Measurements from ENCODE around the gene CES3. TPM values are rescaled to one million over a fixed set of nuclear protein-coding genes. Genes with fewer than 3 reads are reported as not detected.
"Not testable (repeated sequence)": the region's sequence is repeated elsewhere in the genome, so short reads cannot be mapped to it uniquely, and the experiment has no call there.

CES3 gene
- total RNA-seq, 1 donor from 2014 or later: not detected

DNA sequence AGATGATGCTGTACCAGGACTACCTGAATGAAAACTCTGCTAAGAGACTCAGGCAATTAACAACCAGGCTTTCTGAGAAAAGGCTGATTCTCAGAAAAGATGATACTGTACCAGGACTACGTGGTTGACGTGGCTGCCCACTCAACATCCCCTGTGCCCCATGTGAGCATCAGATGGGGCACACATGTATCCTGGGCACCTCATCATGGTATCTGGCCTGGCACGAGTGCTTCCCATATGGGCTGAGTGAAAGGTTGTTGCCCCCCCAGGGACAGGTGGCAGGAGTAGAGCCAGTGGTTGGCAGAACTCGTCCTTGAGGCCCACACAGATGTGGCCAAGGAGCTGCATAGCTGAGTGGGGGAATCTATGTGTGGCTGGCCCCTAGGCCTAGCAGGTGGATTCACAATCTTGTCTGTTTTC lies 23.8 kb downstream of the CES3 start:
- H3K4me1 ChIP-seq: no peaks in the 10 kb centered on the region
- no peaks in the 10 kb centered on the region for H3K9me3 ChIP-seq
- no peak for DNase-seq (ENCODE audit: low spot score in 2 of 2)
- H3K4me3 ChIP-seq: no peak overlapping the region
- no peaks in the 10 kb centered on the region for H3K27me3 ChIP-seq
- no peak overlapping the region for H3K27ac ChIP-seq
- H3K36me3 ChIP-seq: no peaks in the 10 kb centered on the region
- TF ChIP-seq, protein P1, sequence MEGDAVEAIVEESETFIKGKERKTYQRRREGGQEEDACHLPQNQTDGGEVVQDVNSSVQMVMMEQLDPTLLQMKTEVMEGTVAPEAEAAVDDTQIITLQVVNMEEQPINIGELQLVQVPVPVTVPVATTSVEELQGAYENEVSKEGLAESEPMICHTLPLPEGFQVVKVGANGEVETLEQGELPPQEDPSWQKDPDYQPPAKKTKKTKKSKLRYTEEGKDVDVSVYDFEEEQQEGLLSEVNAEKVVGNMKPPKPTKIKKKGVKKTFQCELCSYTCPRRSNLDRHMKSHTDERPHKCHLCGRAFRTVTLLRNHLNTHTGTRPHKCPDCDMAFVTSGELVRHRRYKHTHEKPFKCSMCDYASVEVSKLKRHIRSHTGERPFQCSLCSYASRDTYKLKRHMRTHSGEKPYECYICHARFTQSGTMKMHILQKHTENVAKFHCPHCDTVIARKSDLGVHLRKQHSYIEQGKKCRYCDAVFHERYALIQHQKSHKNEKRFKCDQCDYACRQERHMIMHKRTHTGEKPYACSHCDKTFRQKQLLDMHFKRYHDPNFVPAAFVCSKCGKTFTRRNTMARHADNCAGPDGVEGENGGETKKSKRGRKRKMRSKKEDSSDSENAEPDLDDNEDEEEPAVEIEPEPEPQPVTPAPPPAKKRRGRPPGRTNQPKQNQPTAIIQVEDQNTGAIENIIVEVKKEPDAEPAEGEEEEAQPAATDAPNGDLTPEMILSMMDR (IDR thresholded peaks at IDR 0.05): no peak
- intact Hi-C loops (cut with DNase I): no loop called here

DNA sequence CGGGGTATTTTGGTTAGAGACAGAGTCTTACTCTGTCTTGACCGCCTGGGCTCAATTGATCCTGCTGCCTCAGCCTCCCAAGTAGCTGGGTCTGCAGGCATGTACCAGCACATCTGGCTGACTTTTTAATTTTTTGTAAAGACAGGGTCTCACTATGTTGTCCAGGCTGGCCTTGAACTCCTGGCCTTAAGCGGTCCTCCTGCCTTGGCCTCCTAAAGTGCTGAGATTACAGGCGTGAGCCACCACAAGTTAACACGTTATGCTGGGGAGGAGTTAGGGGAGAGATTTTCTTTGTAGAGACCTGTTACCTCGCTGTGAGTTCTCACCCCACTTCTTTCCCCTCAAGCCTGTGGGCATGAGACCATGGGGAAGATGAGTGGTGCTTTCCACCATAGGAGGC lies 25.5 kb downstream of the CES3 start:
- no peaks in the 10 kb centered on the region for H3K36me3 ChIP-seq
- TF ChIP-seq, protein P1 (IDR thresholded peaks at IDR 0.05): no peak
- no peaks in the 10 kb centered on the region for H3K9me3 ChIP-seq
- H3K27ac ChIP-seq: no peak overlapping the region
- no peaks in the 10 kb centered on the region for H3K27me3 ChIP-seq
- H3K4me3 ChIP-seq: no peak overlapping the region
- no peak for DNase-seq (ENCODE audit: low spot score in 2 of 2)
- H3K4me1 ChIP-seq: no peaks in the 10 kb centered on the region
- intact Hi-C loops (cut with DNase I): no loop called here

DNA sequence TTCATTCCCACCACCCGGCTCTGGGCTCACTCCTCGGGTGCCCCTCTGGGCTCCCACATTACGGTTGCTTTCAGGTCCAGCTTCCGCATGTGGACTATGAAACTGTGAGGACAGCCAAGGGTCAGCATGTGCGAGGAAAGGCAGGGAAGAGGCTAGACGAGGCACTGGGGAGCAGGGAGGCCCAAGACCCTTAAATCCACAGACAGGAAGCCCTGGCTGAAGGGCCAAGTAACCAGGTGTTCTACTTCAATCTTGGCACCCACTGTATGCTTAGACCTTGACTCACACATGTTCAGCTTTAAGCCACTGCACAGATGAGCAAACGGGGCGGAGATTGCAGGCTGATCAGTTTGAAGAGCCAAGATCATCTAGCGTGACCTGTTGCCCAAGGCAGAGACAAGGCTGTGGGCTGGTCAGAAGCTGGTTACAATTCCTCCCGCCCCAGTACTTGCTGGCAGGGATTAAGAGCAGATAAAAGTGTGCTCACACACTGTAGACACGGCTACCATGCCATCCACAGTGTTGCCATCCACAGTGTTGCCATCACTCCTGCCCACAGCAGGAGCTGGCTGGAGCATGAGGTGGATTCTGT lies 27.2 kb downstream of the CES3 start, which contains the start of gene CES4A:
Gene CES4A (plus strand): TSS at position 393 of the 592 bp plus-strand sequence. CDS start 184 bp downstream, at position 577.
- no peak within 1 kb of the TSS for H3K4me3 ChIP-seq
- H3K36me3 ChIP-seq: no peaks in the 10 kb centered on the region
- TF ChIP-seq, protein P1 (IDR thresholded peaks at IDR 0.05): no peak
- no peaks in the 10 kb centered on the region for H3K4me1 ChIP-seq
- H3K9me3 ChIP-seq: no peaks in the 10 kb centered on the region
- no peak for DNase-seq (ENCODE audit: low spot score in 2 of 2)
- intact Hi-C loops (cut with DNase I): no loop called here
- H3K27ac ChIP-seq: no peak within 1 kb of the TSS
- no peaks in the 10 kb centered on the region for H3K27me3 ChIP-seq

DNA sequence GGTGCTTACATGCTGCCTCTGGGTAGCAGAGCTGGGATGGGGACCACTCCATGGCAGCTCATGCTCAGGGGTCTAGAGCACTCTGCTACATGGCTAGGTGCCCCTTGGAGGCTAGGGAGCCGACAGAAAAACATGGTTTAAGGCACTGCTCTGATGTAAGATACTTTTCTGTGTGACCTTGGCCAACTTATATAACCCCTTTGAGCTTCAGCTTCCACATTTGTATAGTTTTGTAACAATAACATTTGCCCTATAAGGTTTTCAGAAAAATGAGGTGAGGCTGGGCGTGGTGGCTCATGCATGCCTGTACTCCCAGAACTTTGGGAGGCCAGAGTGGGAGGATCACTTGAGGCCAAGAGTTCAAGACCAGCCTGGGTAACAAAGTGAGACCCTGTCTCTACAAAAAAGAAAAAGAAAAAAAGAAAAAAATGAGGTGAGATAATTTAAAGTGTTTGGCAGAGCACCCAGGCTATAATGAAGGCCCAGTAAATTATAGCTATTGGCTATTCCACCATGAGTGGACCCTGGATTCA lies 30.5 kb downstream of the CES3 start:
- DNase-seq (ENCODE audit: low spot score in 2 of 2): no peak
- Histone ChIP-seq H3K4me3 (no peak overlapping the region), H3K27ac (no peak overlapping the region), H3K4me1 (peaks cover 1 to 5% of the 10 kb centered on the region in 2 donors), H3K27me3 (no peaks in the 10 kb centered on the region), H3K9me3 (no peaks in the 10 kb centered on the region), H3K36me3 (no peaks in the 10 kb centered on the region)
- intact Hi-C loops (cut with DNase I): no loop called here
- TF ChIP-seq, protein P1 (IDR thresholded peaks at IDR 0.05): no peak

DNA sequence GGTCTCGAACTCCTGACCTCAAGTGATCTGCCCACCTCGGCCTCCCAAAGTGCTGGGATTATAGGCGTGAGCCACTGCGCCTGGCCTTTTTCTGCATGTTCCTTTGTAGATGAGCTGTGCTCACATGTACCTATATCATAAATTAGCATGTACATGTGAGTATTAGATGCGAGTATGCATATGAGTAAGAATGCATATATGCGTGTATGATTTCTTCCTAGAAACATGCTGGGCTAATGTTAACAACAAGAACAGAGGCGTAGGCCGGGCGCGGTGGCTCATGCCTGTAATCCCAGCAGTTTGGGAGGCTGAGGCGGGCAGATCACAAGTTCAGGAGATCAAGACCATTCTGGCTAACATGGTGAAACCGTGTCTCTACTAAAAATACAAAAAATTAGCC lies 32.5 kb downstream of the CES3 start:
- peaks cover 4 to 16% of the 10 kb centered on the region in 2 donors for H3K4me1 ChIP-seq
- H3K36me3 ChIP-seq; H3K9me3 ChIP-seq; H3K27me3 ChIP-seq; intact Hi-C loops (cut with DNase I); H3K27ac ChIP-seq; DNase-seq (ENCODE audit: low spot score in 2 of 2); H3K4me3 ChIP-seq: not testable (repeated sequence)

DNA sequence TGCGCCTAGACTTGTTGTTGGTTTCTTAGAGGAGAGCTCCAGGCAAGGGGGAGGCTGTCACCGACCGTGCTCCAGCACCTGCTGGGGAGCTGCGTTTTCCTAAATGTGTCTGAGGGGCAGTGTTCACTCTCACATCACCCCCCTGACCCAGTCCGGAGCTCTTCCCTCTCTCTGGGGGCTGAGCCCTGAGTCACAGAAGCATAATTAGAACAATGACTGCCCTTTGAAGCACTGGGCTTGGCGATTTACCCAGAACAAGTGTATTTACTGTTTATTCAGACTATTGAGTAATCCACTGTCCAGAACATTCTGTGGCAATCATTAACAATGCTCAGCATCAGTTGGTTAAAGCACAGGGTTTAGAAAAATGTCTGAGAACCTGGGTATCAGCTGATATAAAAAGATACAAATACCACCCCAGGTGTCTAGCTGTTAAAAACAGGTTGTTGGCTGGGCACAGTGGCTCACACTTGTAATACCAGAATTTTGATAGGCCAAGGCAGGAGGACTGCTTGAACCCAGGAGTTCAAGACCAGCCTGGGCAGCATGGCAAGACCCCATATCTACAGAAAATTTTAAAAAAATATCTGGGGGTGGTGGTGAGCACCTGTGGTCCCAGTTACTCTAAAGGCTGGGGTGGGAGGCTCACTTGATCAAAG lies 35.4 kb downstream of the CES3 start:
- no peak overlapping the region for H3K4me3 ChIP-seq
- H3K36me3 ChIP-seq: no peaks in the 10 kb centered on the region
- TF ChIP-seq, protein P1 (IDR thresholded peaks at IDR 0.05): no peak
- intact Hi-C loops (cut with DNase I): loop anchor here (1.0 to 5.0 kb wide), 3 partner anchors 18 to 161 kb away; partner anchors contain the start of genes CBFB, FBXL8 and TRADD
- H3K27me3 ChIP-seq: no peaks in the 10 kb centered on the region
- peaks cover 4 to 26% of the 10 kb centered on the region in 2 donors for H3K4me1 ChIP-seq
- peak; percentile 43 to 94 for DNase-seq (ENCODE audit: low spot score in 2 of 2)
- H3K27ac ChIP-seq: peak overlapping the region; percentile 79 to 87
- H3K9me3 ChIP-seq: no peaks in the 10 kb centered on the region

All from ascending aorta (tissue), 2 donors.